Panc1 (cell line): Measurements from ENCODE around the gene MTHFD1L.

Source experiments
- CTCF ChIP-seq: fragments of 450-650 bp; IDR thresholded peaks from 2 replicates; pipeline ENCODE4 v1.5.1; 2017; ENCODE audit warnings: mild to moderate bottlenecking
- POLR2AphosphoS5 ChIP-seq: IDR thresholded peaks from 2 replicates; pipeline ENCODE4 v1.6.1; 2012; ENCODE audit warnings: mild to moderate bottlenecking, low read depth, low read length, moderate library complexity
- TCF7L2 ChIP-seq: IDR thresholded peaks from 2 replicates; pipeline ENCODE4 v1.6.1; 2011; ENCODE audit warnings: mild to moderate bottlenecking, low read depth, low read length, inconsistent platforms
- TF ChIP-seq, protein P1 (sequence below), 2 experiments: IDR thresholded peaks; 2 replicates each; pipeline ENCODE4 v1.6.1; 2011 to 2012; ENCODE audit warnings: low read depth in 2 of 2, control low read depth in 1 of 2, low read length in 1 of 2, mild to moderate bottlenecking in 1 of 2, moderate library complexity in 1 of 2; ENCODE audit not compliant: insufficient read depth in 1 of 2

GRCh38 chr6:151069641-151070040 is 204.1 kb downstream of the MTHFD1L start:
- TF ChIP-seq CTCF: no peak
- no peak for TF ChIP-seq TCF7L2
- TF ChIP-seq, protein P1, sequence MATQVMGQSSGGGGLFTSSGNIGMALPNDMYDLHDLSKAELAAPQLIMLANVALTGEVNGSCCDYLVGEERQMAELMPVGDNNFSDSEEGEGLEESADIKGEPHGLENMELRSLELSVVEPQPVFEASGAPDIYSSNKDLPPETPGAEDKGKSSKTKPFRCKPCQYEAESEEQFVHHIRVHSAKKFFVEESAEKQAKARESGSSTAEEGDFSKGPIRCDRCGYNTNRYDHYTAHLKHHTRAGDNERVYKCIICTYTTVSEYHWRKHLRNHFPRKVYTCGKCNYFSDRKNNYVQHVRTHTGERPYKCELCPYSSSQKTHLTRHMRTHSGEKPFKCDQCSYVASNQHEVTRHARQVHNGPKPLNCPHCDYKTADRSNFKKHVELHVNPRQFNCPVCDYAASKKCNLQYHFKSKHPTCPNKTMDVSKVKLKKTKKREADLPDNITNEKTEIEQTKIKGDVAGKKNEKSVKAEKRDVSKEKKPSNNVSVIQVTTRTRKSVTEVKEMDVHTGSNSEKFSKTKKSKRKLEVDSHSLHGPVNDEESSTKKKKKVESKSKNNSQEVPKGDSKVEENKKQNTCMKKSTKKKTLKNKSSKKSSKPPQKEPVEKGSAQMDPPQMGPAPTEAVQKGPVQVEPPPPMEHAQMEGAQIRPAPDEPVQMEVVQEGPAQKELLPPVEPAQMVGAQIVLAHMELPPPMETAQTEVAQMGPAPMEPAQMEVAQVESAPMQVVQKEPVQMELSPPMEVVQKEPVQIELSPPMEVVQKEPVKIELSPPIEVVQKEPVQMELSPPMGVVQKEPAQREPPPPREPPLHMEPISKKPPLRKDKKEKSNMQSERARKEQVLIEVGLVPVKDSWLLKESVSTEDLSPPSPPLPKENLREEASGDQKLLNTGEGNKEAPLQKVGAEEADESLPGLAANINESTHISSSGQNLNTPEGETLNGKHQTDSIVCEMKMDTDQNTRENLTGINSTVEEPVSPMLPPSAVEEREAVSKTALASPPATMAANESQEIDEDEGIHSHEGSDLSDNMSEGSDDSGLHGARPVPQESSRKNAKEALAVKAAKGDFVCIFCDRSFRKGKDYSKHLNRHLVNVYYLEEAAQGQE (IDR thresholded peaks at IDR 0.05; ENCODE audit: insufficient read depth in 1 of 2, low read depth in 2 of 2, low read length in 1 of 2): no peak
- no peak for TF ChIP-seq POLR2AphosphoS5
